HFFc6 (cell line): ENCODE measurements around the gene GRIK4. TPM values are rescaled to one million over a fixed set of nuclear protein-coding genes. Genes with fewer than 3 reads are reported as not detected.
A peak's percentile ranks its signal among the peaks of the same experiment; 100 is the strongest.

ENCODE experiments used
- DNase-seq: peaks from one replicate; pipeline ENCODE4 v3.0.0-alpha.2; 2018
- H3K27ac Mint-ChIP-seq: 2 replicates; pipeline ENCODE4 v1.8.0; 2020; ENCODE audit warnings: mild to moderate bottlenecking, mixed read lengths
- H3K27me3 Mint-ChIP-seq: 2 replicates; pipeline ENCODE4 v1.8.0; 2021; ENCODE audit warnings: mild to moderate bottlenecking, moderate library complexity, mixed read lengths; ENCODE audit not compliant: insufficient read depth
- H3K36me3 Mint-ChIP-seq: 2 replicates; pipeline ENCODE4 v1.8.0; 2021; ENCODE audit warnings: low read depth, mixed read lengths
- H3K4me1 Mint-ChIP-seq: 2 replicates; pipeline ENCODE4 v1.8.0; 2020; ENCODE audit warnings: low read depth, mixed read lengths
- H3K4me3 Mint-ChIP-seq: 2 replicates; pipeline ENCODE4 v1.8.0; 2020; ENCODE audit warnings: mild to moderate bottlenecking, moderate library complexity, mixed read lengths
- H3K9me3 Mint-ChIP-seq: 2 replicates; pipeline ENCODE4 v1.8.0; 2020; ENCODE audit warnings: mild to moderate bottlenecking, mixed read lengths
- CTCF ChIP-seq: fragments of 200-600 bp; sonication (generic); IDR thresholded peaks from 2 replicates; pipeline ENCODE4 v1.5.0; 2021; ENCODE audit warnings: antibody characterized with exemption, mild to moderate bottlenecking
- total RNA-seq, 6 experiments: library from RNA; stranded (reverse); fragmentation: NEBNext Ultra II Directional; extraction: Animal tissue kit (Norgen Biotek cat#: 25700); gene quantifications; 2 replicates in 1 of 6; 3 replicates in 5 of 6; pipeline ENCODE4 v1.2.3, GENCODE V29; 2021

Gene GRIK4
- total RNA-seq, 6 experiments from 2014 or later: not detected

GRCh38 chr11:120532082-120532831 is 20.7 kb downstream of the GRIK4 start:
- peak; percentile 13 for DNase-seq
- TF ChIP-seq CTCF: no peak
- Mint-ChIP-seq H3K27ac (no peak overlapping the region), H3K9me3 (no peaks in the 10 kb centered on the region), H3K4me3 (no peak overlapping the region), H3K4me1 (peaks cover 10% of the 10 kb centered on the region), H3K27me3 (peaks cover 53% of the 10 kb centered on the region), H3K36me3 (peaks cover 5% of the 10 kb centered on the region; the same call in 1 of the 2 replicates)

GRCh38 chr11:120532832-120533196 is 21.3 kb downstream of the GRIK4 start:
- peaks cover 5% of the 10 kb centered on the region; the same call in 1 of the 2 replicates for H3K36me3 Mint-ChIP-seq
- TF ChIP-seq CTCF: no peak
- no peak overlapping the region for H3K27ac Mint-ChIP-seq
- H3K4me3 Mint-ChIP-seq: no peak overlapping the region
- H3K9me3 Mint-ChIP-seq: no peaks in the 10 kb centered on the region
- peaks cover 10% of the 10 kb centered on the region for H3K4me1 Mint-ChIP-seq
- peaks cover 53% of the 10 kb centered on the region for H3K27me3 Mint-ChIP-seq
- DNase-seq: no peak

- peaks cover 29% of the 10 kb centered on the region for H3K27me3 Mint-ChIP-seq
- no peaks in the 10 kb centered on the region for H3K9me3 Mint-ChIP-seq
- H3K4me1 Mint-ChIP-seq: peaks cover 10% of the 10 kb centered on the region
- H3K27ac Mint-ChIP-seq: no peak overlapping the region
- no peak overlapping the region for H3K4me3 Mint-ChIP-seq
- DNase-seq: no peak
- no peak for TF ChIP-seq CTCF
- H3K36me3 Mint-ChIP-seq: no peaks in the 10 kb centered on the region
Measured at GRCh38 chr11:120536091-120536796, 24.7 kb downstream of the GRIK4 start.

- H3K36me3 Mint-ChIP-seq: no peaks in the 10 kb centered on the region
- DNase-seq: no peak
- TF ChIP-seq CTCF: no peak
- H3K4me1 Mint-ChIP-seq: peaks cover 10% of the 10 kb centered on the region
- H3K27me3 Mint-ChIP-seq: peaks cover 27% of the 10 kb centered on the region
- no peak overlapping the region for H3K27ac Mint-ChIP-seq
- H3K9me3 Mint-ChIP-seq: peaks cover 4% of the 10 kb centered on the region; the same call in 1 of the 2 replicates
- H3K4me3 Mint-ChIP-seq: no peak overlapping the region
Measured at GRCh38 chr11:120536797-120537169, 25.2 kb downstream of the GRIK4 start.

- peaks cover 1% of the 10 kb centered on the region for H3K4me1 Mint-ChIP-seq
- peaks cover 19% of the 10 kb centered on the region for H3K27me3 Mint-ChIP-seq
- TF ChIP-seq CTCF: no peak
- DNase-seq: no peak
- no peak overlapping the region for H3K4me3 Mint-ChIP-seq
- H3K27ac Mint-ChIP-seq: no peak overlapping the region
- H3K9me3 Mint-ChIP-seq: peaks cover 8% of the 10 kb centered on the region; the same call in 1 of the 2 replicates
- no peaks in the 10 kb centered on the region for H3K36me3 Mint-ChIP-seq
Measured at GRCh38 chr11:120537996-120538395, 26.4 kb downstream of the GRIK4 start.
